Adrenal gland (tissue), 12 donors: ENCODE measurements around the gene LRRC26. TPM values are rescaled to one million over a fixed set of nuclear protein-coding genes. Genes with fewer than 3 reads are reported as not detected.
"Not testable (repeated sequence)": the region's sequence is repeated elsewhere in the genome, so short reads cannot be mapped to it uniquely, and the experiment has no call there.

Experiments
- DNase-seq, 7 donors: peaks; one replicate each; pipeline ENCODE4 v3.0.0-alpha.2; 2019 to 2020
- H3K27ac ChIP-seq, 5 donors: fragments of 200-600 bp; sonication (generic) in 4 of 5; 1 replicate in 3 of 5; 2 replicates in 2 of 5; pipeline versions ENCODE4 v1.5.1 to v1.8.0; 2016 to 2020; ENCODE audit warnings: mild to moderate bottlenecking in 1 of 5
- H3K27me3 ChIP-seq: fragments of 200-600 bp; 2 replicates; pipeline ENCODE4 v1.8.0; 2021
- H3K36me3 ChIP-seq, 2 donors: fragments of 200-600 bp; replicated peaks in 1 of 2; 1 replicate in 1 of 2; 2 replicates in 1 of 2; pipeline versions ENCODE4 v1.5.1 to v1.8.0; 2018 to 2022
- H3K4me1 ChIP-seq, 2 donors: fragments of 200-600 bp; replicated peaks in 1 of 2; 1 replicate in 1 of 2; 2 replicates in 1 of 2; pipeline versions ENCODE4 v1.5.1 to v1.8.0; 2018 to 2021
- H3K4me3 ChIP-seq, 4 donors: fragments of 200-600 bp; sonication (generic) in 3 of 4; one replicate each; pipeline ENCODE4 v1.5.1; 2016 to 2018
- H3K9me3 ChIP-seq, 3 donors: fragments of 200-600 bp; sonication (generic) in 1 of 3; replicated peaks in 1 of 3; 1 replicate in 2 of 3; 2 replicates in 1 of 3; pipeline versions ENCODE4 v1.5.1 to v1.8.0; 2016 to 2021
- POLR2A ChIP-seq, 2 donors: fragments of 450-650 bp; IDR thresholded peaks; one replicate each; pipeline ENCODE4 v1.6.1; 2017; ENCODE audit warnings: antibody characterized with exemption in 2 of 2, mild to moderate bottlenecking in 2 of 2, moderate library complexity in 1 of 2
- WGBS, 4 donors: extraction: QIAGEN DNeasy Blood & Tissue Kit in 2 of 4; methylation state at CpG; one replicate each; pipeline versions ENCODE4 v1.1.5 to v1.1.7; 2013 to 2017; 5-methylcytosine and 5-hydroxymethylcytosine counted together
- intact Hi-C, 2 donors: fragments of 100-400 bp; cut with DNase I; formaldehyde crosslinking; loops; one replicate each; pipeline versions ENCODE4 v1.14.1 to v1.15.0; 2022 to 2023
- polyA plus RNA-seq, 3 donors: library from polyadenylated mRNA; stranded (reverse); fragments of 200-250 nt in 2 of 3; fragments of 350-450 nt in 1 of 3; fragmentation: Illumina TruSeq in 1 of 3; extraction: RNeasy Lipid Tissue Mini Kit (QIAGEN cat#74804) in 1 of 3; gene quantifications; one replicate each; pipeline ENCODE4 v1.2.3, GENCODE V29; 2013 to 2014
- total RNA-seq, 9 donors: library from RNA; depleted of rRNA in 4 of 9; stranded (reverse); fragments of >200 nt in 4 of 9; fragments of 120-200 nt in 1 of 9; fragmentation: NEBNext Ultra II Directional in 1 of 9; extraction: Animal tissue kit (Norgen Biotek cat#: 25700) in 1 of 9; gene quantifications; one replicate each; pipeline versions ENCODE4 v1.1.0 to v1.2.4, GENCODE V29; 2013 to 2023
- TF ChIP-seq, protein P1 (sequence below), 6 experiments: fragments of 450-650 bp in 4 of 6; fragments of 200-600 bp in 2 of 6; sonication (generic) in 1 of 6; IDR thresholded peaks; 1 replicate in 5 of 6; 2 replicates in 1 of 6; pipeline versions ENCODE4 v1.5.1 to v1.8.0; 2016 to 2021; ENCODE audit warnings: antibody characterized with exemption in 6 of 6, mild to moderate bottlenecking in 2 of 6, moderate library complexity in 1 of 6
- donor health status: healthy with polysubstance abuse.
- donor health status: Bipolar disorder and iron deficiency.
- donor health status: DM: yes; HTN: yes; CAD: no.
- donor health status: DM: no; HTN: no; CAD: no.
- donor health status: DM: no; HTN: no; CAD: no.
- donor health status: DM: yes; HTN: yes; CAD: no.

The LRRC26 gene
- total and polyA plus RNA-seq, 12 donors: not detected

DNA sequence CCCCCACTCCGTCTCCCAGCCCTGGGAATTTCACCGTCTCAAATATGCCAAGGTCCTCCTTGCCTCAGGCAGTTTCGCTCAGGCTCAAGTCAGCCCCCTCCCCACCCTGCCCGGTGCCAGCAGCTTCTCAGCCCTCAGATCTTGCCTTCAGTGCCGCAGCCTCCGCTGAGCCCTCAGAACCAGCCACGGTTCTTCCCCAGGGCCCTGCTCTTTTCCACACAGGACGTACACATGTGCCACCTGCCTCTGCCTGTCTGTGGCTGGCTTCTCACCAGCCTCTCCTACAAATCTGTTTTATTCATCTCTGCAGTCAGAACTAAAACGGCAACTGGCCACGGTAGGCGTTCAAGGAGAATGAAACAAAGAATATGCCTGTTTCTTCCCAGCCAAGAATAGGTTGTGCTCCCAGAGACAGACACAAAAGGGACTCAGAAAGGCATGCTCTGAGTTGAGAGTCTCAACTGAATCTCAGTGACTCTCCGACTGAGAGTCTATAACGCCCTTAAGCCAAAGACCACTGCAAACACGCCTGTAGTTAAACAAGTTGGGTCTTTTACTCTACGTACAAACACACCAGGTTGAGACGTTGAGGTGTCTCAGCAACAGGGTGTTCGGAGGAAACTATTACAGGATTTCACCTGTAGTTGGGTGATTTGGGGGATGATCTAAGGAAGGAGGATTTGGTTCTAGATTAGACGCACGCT, 41.5 kb downstream of the LRRC26 start:
- no peak for DNase-seq
- Histone ChIP-seq H3K4me3 (peak overlapping the region in 1 of 4 donors; percentile 81), H3K27ac (no peak overlapping the region), H3K4me1 (peaks cover 15 to 26% of the 10 kb centered on the region in 2 donors), H3K9me3 (no peaks in the 10 kb centered on the region), H3K36me3 (no peaks in the 10 kb centered on the region), H3K27me3 (no peaks in the 10 kb centered on the region)
- intact Hi-C loops: no loop called here
- 65 to 71% (median 67%) methylated on average over 18 to 19 of the region's 19 CpGs for WGBS, 4 donors
- TF ChIP-seq, protein P1, sequence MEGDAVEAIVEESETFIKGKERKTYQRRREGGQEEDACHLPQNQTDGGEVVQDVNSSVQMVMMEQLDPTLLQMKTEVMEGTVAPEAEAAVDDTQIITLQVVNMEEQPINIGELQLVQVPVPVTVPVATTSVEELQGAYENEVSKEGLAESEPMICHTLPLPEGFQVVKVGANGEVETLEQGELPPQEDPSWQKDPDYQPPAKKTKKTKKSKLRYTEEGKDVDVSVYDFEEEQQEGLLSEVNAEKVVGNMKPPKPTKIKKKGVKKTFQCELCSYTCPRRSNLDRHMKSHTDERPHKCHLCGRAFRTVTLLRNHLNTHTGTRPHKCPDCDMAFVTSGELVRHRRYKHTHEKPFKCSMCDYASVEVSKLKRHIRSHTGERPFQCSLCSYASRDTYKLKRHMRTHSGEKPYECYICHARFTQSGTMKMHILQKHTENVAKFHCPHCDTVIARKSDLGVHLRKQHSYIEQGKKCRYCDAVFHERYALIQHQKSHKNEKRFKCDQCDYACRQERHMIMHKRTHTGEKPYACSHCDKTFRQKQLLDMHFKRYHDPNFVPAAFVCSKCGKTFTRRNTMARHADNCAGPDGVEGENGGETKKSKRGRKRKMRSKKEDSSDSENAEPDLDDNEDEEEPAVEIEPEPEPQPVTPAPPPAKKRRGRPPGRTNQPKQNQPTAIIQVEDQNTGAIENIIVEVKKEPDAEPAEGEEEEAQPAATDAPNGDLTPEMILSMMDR (IDR thresholded peaks at IDR 0.05): no peak

DNA sequence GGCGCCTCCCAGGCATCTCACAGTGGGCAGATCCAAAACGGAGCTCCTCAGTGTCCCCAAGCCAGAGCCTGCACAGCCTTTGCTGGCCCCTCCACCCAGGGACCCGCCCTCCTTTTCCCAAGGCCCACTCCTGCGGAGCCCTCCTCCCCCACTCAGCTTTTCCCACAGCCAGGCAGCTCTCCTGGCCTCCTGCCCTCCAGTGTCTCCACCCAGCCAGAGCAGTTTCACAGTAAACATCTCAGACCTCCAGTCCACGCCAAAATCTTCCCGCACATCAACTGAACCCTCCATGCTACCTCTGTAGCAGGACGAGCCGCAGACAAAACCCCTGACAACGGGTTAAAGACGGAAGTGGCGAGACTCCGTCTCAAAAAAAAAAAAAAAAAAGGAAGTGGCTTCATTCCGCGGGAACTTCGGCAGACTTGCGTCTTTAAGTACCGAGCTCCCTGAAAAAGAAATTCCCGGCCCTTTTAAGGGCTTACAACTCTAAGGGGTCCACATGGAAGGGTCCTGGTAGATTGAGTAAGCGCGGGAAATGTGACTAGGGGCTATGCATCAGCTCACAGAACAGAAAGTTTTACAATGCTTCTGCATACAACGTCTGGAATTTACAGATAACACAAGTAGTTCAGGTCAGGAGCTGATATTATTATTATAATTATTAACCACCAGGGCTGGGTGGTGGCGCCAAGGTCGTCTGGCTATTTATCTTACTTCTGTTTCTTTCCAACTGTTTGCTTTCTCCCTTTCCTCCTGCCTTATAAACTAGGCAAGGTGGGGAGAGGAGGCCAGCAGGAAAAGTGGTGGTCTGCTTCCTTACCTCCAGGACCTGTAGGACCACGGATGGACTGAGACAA, 42.3 kb downstream of the LRRC26 start:
- Histone ChIP-seq H3K9me3 (no peaks in the 10 kb centered on the region), H3K36me3 (no peaks in the 10 kb centered on the region), H3K4me1 (peaks cover 15 to 26% of the 10 kb centered on the region in 2 donors), H3K27me3 (no peaks in the 10 kb centered on the region), H3K4me3 (peak overlapping the region in 1 of 4 donors; percentile 17), H3K27ac (peak overlapping the region in 2 of 5 donors; percentile 8 to 78)
- 42 to 53% (median 49%) methylated on average over 24 of the region's 24 CpGs for WGBS, 4 donors
- no peak for DNase-seq
- intact Hi-C loops: no loop called here
- TF ChIP-seq, protein P1 (IDR thresholded peaks at IDR 0.05): no peak
- no peak for TF ChIP-seq POLR2A (IDR thresholded peaks at IDR 0.05)

DNA sequence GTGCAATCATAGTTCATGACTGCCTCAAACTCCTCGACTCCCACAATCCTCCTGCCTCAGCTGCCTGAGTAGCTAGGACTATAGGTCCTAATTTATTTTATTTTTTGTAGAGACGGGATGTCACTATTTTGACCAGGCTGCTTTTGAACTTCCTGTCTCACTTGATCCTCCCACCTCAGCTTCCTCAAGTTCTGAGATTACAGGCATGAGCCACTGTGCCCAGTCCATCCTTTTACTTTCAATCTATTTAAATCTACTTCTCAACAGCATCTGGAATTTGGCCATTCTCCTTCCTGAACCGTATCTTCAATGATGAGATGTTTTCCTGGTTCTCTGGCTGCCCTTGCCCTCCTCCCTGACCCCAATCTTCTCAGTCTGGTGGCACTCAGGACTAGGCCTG, 43.1 kb downstream of the LRRC26 start:
- WGBS, 4 donors: 46 to 50% (median 47%) methylated on average over 3 of the region's 3 CpGs
- Histone ChIP-seq H3K9me3 (no peaks in the 10 kb centered on the region), H3K36me3 (no peaks in the 10 kb centered on the region), H3K4me3 (peak overlapping the region in 1 of 4 donors; percentile 17), H3K4me1 (peaks cover 16 to 26% of the 10 kb centered on the region in 2 donors), H3K27ac (peak overlapping the region in 2 of 5 donors; percentile 8 to 78), H3K27me3 (no peaks in the 10 kb centered on the region)
- no peak for DNase-seq
- intact Hi-C loops: no loop called here
- no peak for TF ChIP-seq POLR2A (IDR thresholded peaks at IDR 0.05)
- TF ChIP-seq, protein P1 (IDR thresholded peaks at IDR 0.05): no peak

DNA sequence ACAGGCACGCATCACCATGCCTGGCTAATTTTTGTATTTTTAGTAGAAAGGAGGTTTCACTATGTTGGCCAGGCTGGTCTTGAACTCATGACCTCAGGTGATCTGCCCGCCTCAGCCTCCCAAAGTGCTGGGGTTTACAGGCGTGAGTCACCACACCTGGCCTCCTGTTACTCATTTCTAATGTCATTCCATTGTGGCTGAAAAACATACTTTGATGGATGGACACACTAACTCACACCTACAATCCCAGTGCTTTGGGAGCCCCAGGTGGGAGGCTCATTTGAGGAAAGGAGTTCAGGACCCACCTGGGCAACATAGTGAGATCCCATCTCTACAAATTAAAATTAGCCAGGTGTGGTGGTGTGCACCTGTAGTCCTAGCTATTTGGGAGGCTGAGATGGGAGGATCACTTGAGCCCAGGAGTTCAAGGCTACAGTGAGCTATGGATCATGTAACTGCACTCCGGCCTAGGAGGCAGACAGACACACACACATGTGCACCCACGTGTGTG, 45.8 kb downstream of the LRRC26 start:
- H3K36me3 ChIP-seq, H3K27me3 ChIP-seq, H3K4me3 ChIP-seq, intact Hi-C loops, H3K9me3 ChIP-seq, DNase-seq, H3K27ac ChIP-seq: not testable (repeated sequence)
- peaks cover 14 to 20% of the 10 kb centered on the region in 2 donors for H3K4me1 ChIP-seq
- 76 to 90% (median 85%) methylated on average over 5 of the region's 5 CpGs for WGBS, 4 donors
